ENCODE results near the gene OLFM4. TPM values are rescaled to one million over a fixed set of nuclear protein-coding genes. Genes with fewer than 3 reads are reported as not detected.

The OLFM4 gene
- total and polyA plus RNA-seq, 10 of the 15 experiments (the other 5 are each of a cell fraction or from before 2014, with no cell fraction given) = 0.03 to 0.27 (median 0.11) TPM; not detected in 6

GRCh38 chr13:52997951-52998876 lies 30.4 kb upstream of the OLFM4 start:
- FAIRE-seq = no peak
- ChIA-PET RAD21 (ENCODE audit: unreplicated experiment) (no interaction called here), SMC1A (ENCODE audit: uncharacterized antibody, unreplicated experiment) (interaction anchor here (0.9 kb wide), 1 partner anchor 68 kb away, joined by 3 read pairs; no protein-coding TSS in a partner anchor), POLR2A (interaction anchor here (1.5 kb wide), 1 partner anchor 14 kb away, joined by 3 read pairs; no protein-coding TSS in a partner anchor), CTCF (interaction anchor here (0.9 to 1.3 kb wide), 2 partner anchors 30 kb away, joined by 4 to 6 read pairs; no protein-coding TSS in a partner anchor)
- H3K4me1 ChIP-seq (ENCODE audit: control insufficient read depth, insufficient read depth, low read length) = no peaks in the 10 kb centered on the region
- H3K9ac ChIP-seq (ENCODE audit: control insufficient read depth, insufficient read depth, low read length) = no peak overlapping the region
- no peaks in the 10 kb centered on the region for H3K79me2 ChIP-seq (ENCODE audit: control insufficient read depth, insufficient read depth, low read length)
- TF ChIP-seq, protein P1, sequence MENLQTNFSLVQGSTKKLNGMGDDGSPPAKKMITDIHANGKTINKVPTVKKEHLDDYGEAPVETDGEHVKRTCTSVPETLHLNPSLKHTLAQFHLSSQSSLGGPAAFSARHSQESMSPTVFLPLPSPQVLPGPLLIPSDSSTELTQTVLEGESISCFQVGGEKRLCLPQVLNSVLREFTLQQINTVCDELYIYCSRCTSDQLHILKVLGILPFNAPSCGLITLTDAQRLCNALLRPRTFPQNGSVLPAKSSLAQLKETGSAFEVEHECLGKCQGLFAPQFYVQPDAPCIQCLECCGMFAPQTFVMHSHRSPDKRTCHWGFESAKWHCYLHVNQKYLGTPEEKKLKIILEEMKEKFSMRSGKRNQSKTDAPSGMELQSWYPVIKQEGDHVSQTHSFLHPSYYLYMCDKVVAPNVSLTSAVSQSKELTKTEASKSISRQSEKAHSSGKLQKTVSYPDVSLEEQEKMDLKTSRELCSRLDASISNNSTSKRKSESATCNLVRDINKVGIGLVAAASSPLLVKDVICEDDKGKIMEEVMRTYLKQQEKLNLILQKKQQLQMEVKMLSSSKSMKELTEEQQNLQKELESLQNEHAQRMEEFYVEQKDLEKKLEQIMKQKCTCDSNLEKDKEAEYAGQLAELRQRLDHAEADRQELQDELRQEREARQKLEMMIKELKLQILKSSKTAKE (IDR thresholded peaks at IDR 0.05; ENCODE audit: low read depth, poor library complexity, severe bottlenecking) = no peak
- TF ChIP-seq ZNF217 (IDR thresholded peaks at IDR 0.05) (no peak), USF1 (IDR thresholded peaks at IDR 0.05; ENCODE audit: borderline replicate concordance, extremely low read length, insufficient read depth, low read depth, low read length) (no peak), IKZF1 (conservative IDR thresholded peaks at IDR 0.05) (no peak), JUND (IDR thresholded peaks at IDR 0.05; ENCODE audit: low read depth, low read length) (no peak), NFYA (IDR thresholded peaks at IDR 0.05; ENCODE audit: borderline replicate concordance, low read depth, low read length) (no peak), KAT2A (conservative IDR thresholded peaks at IDR 0.05; ENCODE audit: control insufficient read depth, low read depth, low read length) (no peak)
- no peak overlapping the region for H2AFZ ChIP-seq (ENCODE audit: control insufficient read depth, low read depth, low read length)
- intact Hi-C loops (cut with micrococcal nuclease; ENCODE audit: unreplicated experiment) = no loop called here
- no peaks in the 10 kb centered on the region for H3K9me3 ChIP-seq (replicated peaks; ENCODE audit: control insufficient read depth, insufficient read depth, low read length)
- no peak overlapping the region for H3K27ac ChIP-seq (ENCODE audit: control insufficient read depth, insufficient read depth)
- H3K4me2 ChIP-seq (ENCODE audit: control insufficient read depth, insufficient read depth) = no peak overlapping the region
- no peaks in the 10 kb centered on the region for H4K20me1 ChIP-seq (ENCODE audit: control insufficient read depth, insufficient read depth)
- no peaks in the 10 kb centered on the region for H3K36me3 ChIP-seq (ENCODE audit: control insufficient read depth in 2 of 2, insufficient read depth in 2 of 2, low read length in 1 of 2)
- no peak overlapping the region for H3K4me3 ChIP-seq
- in situ Hi-C loops (cut with MboI) = no loop called here
- ATAC-seq = no peak
- peaks cover 0 to 2% of the 10 kb centered on the region in 2 experiments; a peak in 2 of 4 replicates for H3K27me3 ChIP-seq (replicated peaks in 1 of 2; ENCODE audit: control insufficient read depth in 2 of 2, insufficient read depth in 2 of 2, low read length in 1 of 2)
- BruUV-seq (replicated peaks) = no TSS peak
- DNase-seq (ENCODE audit: low read depth, low spot score) = no peak
- WGBS (ENCODE audit: insufficient coverage, insufficient replicate concordance, low lambda C conversion rate, missing lambda C conversion rate) = 20% methylated on average over 5 of the region's 5 CpGs

Data from GM12878 (cell line).